Astrocyte (in vitro differentiated cells and primary cell): Measurements from ENCODE around the gene GARIN5A. TPM values are rescaled to one million over a fixed set of nuclear protein-coding genes. Genes with fewer than 3 reads are reported as not detected.

Experiments used
- DNase-seq: peaks from one replicate; pipeline ENCODE4 v3.0.0-alpha.2; 2010; ENCODE audit warnings: low read depth
- FAIRE-seq: peaks from 2 replicates; lab custom pipeline; 2011; peaks lifted over from hg19 to GRCh38; lab: Jason Lieb, UNC
- H2AFZ ChIP-seq: 2 replicates; pipeline ENCODE4 v1.6.0; 2012; ENCODE audit warnings: low read depth, low read length, inconsistent platforms
- H3K27ac ChIP-seq: 2 replicates; pipeline ENCODE4 v1.5.1; 2011; ENCODE audit warnings: low read depth, low read length, inconsistent platforms
- H3K27me3 ChIP-seq: 2 replicates; pipeline ENCODE4 v1.6.0; 2011; ENCODE audit warnings: low read length, inconsistent platforms; ENCODE audit not compliant: insufficient read depth
- H3K36me3 ChIP-seq: 2 replicates; pipeline ENCODE4 v1.5.1; 2011; ENCODE audit warnings: low read length, inconsistent platforms; ENCODE audit not compliant: insufficient read depth
- H3K4me1 ChIP-seq: 2 replicates; pipeline ENCODE4 v1.5.1; 2011; ENCODE audit warnings: low read length, inconsistent platforms; ENCODE audit not compliant: insufficient read depth
- H3K4me2 ChIP-seq: 2 replicates; pipeline ENCODE4 v1.6.0; 2012; ENCODE audit warnings: low read length, inconsistent platforms
- H3K4me3 ChIP-seq: 2 replicates; pipeline ENCODE4 v1.5.1; 2011; ENCODE audit warnings: low read depth, mild to moderate bottlenecking, low read length, inconsistent platforms; ENCODE audit not compliant: insufficient read depth
- H3K79me2 ChIP-seq: 2 replicates; pipeline ENCODE4 v1.6.0; 2012; ENCODE audit warnings: mild to moderate bottlenecking, low read length, inconsistent platforms; ENCODE audit not compliant: insufficient read depth
- H3K9ac ChIP-seq: 2 replicates; pipeline ENCODE4 v1.6.0; 2012; ENCODE audit warnings: mild to moderate bottlenecking, low read length, inconsistent platforms
- H3K9me3 ChIP-seq: 2 replicates; pipeline ENCODE4 v1.5.1; 2012; ENCODE audit warnings: low read depth, mild to moderate bottlenecking, low read length, inconsistent platforms; ENCODE audit not compliant: insufficient read depth
- H4K20me1 ChIP-seq: 2 replicates; pipeline ENCODE4 v1.6.0; 2012; ENCODE audit warnings: low read length, inconsistent platforms; ENCODE audit not compliant: insufficient read depth
- H3K27ac Mint-ChIP-seq: one replicate; pipeline ENCODE4 v1.8.0; 2021; ENCODE audit warnings: mild to moderate bottlenecking, mixed read lengths; ENCODE audit not compliant: unreplicated experiment
- H3K27me3 Mint-ChIP-seq: one replicate; pipeline ENCODE4 v1.8.0; 2021; ENCODE audit warnings: low read depth, mixed read lengths; ENCODE audit not compliant: unreplicated experiment
- H3K36me3 Mint-ChIP-seq: one replicate; pipeline ENCODE4 v1.8.0; 2021; ENCODE audit warnings: low read depth, mixed read lengths; ENCODE audit not compliant: unreplicated experiment
- H3K4me1 Mint-ChIP-seq: one replicate; pipeline ENCODE4 v1.8.0; 2021; ENCODE audit warnings: low read depth, mixed read lengths; ENCODE audit not compliant: unreplicated experiment
- H3K4me3 Mint-ChIP-seq: one replicate; pipeline ENCODE4 v1.8.0; 2021; ENCODE audit warnings: mild to moderate bottlenecking, moderate library complexity, mixed read lengths; ENCODE audit not compliant: unreplicated experiment
- H3K9me3 Mint-ChIP-seq: one replicate; pipeline ENCODE4 v1.8.0; 2021; ENCODE audit warnings: mild to moderate bottlenecking, mixed read lengths; ENCODE audit not compliant: unreplicated experiment
- EZH2 ChIP-seq: IDR thresholded peaks from 2 replicates; pipeline ENCODE4 v1.6.1; 2012; ENCODE audit warnings: mild to moderate bottlenecking, low read length, inconsistent platforms; ENCODE audit not compliant: insufficient read depth
- total RNA-seq: library from RNA; stranded (reverse); gene quantifications from 2 replicates; pipeline ENCODE4 v1.2.1, GENCODE V29; 2021
- TF ChIP-seq, protein P1 (sequence below): IDR thresholded peaks from 2 replicates; pipeline ENCODE4 v1.5.1; 2011; ENCODE audit warnings: low read depth, mild to moderate bottlenecking, inconsistent platforms, low read length, moderate library complexity; ENCODE audit not compliant: insufficient read depth

Gene GARIN5A
- total RNA-seq, 1 donor from 2014 or later = not detected

DNA sequence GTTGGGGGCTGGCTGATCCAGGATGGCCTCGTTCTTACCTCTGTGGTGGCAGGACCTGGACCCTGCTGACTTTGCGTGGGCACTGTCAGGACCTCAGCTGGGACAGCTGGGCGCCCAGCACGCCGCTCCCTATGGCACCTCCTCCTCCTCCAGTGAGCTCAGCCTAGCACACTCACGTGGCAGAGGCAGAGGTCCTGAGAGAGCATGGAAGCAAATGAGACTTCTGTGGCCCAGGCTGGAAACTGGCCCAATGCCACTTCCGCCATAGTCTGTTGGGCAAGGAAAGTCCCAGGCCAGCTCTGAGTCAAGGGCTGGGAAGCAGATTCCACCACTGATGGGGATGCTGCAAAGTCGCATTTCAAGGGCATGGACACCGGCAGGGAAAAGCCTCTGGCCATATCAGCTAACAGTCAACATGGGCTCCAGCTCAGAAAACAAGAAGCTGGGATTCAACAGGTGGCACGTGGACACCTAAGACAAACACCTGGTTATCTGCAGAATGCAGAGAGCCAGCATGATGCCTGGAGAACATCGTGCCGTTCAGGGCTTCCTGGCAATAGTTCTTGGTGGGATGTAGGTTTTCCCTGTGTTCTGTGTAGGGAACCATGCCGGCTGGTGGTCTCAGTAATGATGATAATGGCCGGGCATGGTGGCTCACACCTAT, 27.3 kb downstream of the GARIN5A start:
- Mint-ChIP-seq H3K9me3 (peaks cover 5% of the 10 kb centered on the region), H3K4me1 (no peaks in the 10 kb centered on the region), H3K27me3 (no peaks in the 10 kb centered on the region), H3K4me3 (no peak overlapping the region), H3K36me3 (no peaks in the 10 kb centered on the region), H3K27ac (no peak overlapping the region)
- Histone ChIP-seq H3K27ac (no peak overlapping the region), H3K4me3 (no peak overlapping the region), H3K4me2 (no peak overlapping the region), H3K4me1 (no peaks in the 10 kb centered on the region), H2AFZ (no peak overlapping the region), H3K27me3 (no peaks in the 10 kb centered on the region), H4K20me1 (no peaks in the 10 kb centered on the region), H3K9me3 (no peaks in the 10 kb centered on the region), H3K9ac (no peak overlapping the region), H3K79me2 (no peaks in the 10 kb centered on the region), H3K36me3 (no peaks in the 10 kb centered on the region)
- no peak for FAIRE-seq
- DNase-seq = no peak
- no peak for TF ChIP-seq EZH2
- TF ChIP-seq, protein P1, sequence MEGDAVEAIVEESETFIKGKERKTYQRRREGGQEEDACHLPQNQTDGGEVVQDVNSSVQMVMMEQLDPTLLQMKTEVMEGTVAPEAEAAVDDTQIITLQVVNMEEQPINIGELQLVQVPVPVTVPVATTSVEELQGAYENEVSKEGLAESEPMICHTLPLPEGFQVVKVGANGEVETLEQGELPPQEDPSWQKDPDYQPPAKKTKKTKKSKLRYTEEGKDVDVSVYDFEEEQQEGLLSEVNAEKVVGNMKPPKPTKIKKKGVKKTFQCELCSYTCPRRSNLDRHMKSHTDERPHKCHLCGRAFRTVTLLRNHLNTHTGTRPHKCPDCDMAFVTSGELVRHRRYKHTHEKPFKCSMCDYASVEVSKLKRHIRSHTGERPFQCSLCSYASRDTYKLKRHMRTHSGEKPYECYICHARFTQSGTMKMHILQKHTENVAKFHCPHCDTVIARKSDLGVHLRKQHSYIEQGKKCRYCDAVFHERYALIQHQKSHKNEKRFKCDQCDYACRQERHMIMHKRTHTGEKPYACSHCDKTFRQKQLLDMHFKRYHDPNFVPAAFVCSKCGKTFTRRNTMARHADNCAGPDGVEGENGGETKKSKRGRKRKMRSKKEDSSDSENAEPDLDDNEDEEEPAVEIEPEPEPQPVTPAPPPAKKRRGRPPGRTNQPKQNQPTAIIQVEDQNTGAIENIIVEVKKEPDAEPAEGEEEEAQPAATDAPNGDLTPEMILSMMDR = no peak

DNA sequence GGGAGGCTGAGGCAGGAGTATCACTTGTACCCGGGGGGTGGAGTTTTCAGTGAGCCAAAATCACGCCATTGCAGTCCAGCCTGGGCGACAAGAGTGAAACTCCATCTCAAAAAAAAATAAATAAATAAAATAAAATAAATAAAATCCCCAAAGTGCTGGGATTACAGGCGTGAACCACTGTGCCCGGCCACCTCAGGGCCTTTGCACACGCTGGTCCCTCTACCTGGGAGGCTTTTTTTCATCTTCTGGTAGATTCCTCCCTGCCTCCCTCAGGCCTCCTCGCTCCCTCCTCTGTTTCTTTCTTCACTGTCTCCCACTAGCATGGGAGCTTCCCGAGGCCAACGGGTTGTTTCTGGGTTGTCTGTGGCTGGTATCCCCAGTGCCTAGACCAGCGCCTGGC, 28.9 kb downstream of the GARIN5A start:
- FAIRE-seq (no peak), DNase-seq (no peak)
- H3K27ac Mint-ChIP-seq = no peak overlapping the region
- H3K4me1 Mint-ChIP-seq = no peaks in the 10 kb centered on the region
- H3K4me3 ChIP-seq = no peak overlapping the region
- no peaks in the 10 kb centered on the region for H3K27me3 Mint-ChIP-seq
- no peak overlapping the region for H3K4me3 Mint-ChIP-seq
- no peak overlapping the region for H3K4me2 ChIP-seq
- no peaks in the 10 kb centered on the region for H3K4me1 ChIP-seq
- H3K9me3 ChIP-seq = no peaks in the 10 kb centered on the region
- H3K79me2 ChIP-seq = no peaks in the 10 kb centered on the region
- no peaks in the 10 kb centered on the region for H3K36me3 ChIP-seq
- peaks cover 3% of the 10 kb centered on the region for H3K9me3 Mint-ChIP-seq
- H3K36me3 Mint-ChIP-seq = no peaks in the 10 kb centered on the region
- TF ChIP-seq, protein P1 = no peak
- no peak for TF ChIP-seq EZH2
- H3K27ac ChIP-seq = no peak overlapping the region
- no peak overlapping the region for H3K9ac ChIP-seq
- no peaks in the 10 kb centered on the region for H3K27me3 ChIP-seq
- H4K20me1 ChIP-seq = no peaks in the 10 kb centered on the region
- H2AFZ ChIP-seq = no peak overlapping the region

DNA sequence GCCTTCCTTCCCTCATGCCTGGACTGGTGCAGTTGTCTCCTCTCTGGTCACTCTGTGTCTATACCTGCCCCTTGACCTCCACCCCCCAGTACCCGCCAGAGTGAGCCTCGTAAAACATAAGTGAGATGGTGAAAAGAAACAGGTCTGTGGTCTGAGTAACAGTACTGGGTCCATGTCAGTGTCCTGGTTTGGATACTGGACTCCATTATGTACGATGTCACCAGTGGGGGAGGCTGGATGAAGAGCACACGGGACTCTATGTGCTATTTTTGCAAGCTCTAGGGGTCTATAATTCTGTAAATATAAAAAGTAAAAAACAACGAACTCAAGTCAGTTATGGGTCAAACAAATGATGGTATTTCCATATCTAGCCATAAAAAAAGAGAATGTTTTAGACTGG, 29.6 kb downstream of the GARIN5A start:
- Mint-ChIP-seq H3K36me3 (no peaks in the 10 kb centered on the region), H3K4me1 (no peaks in the 10 kb centered on the region), H3K4me3 (no peak overlapping the region), H3K27me3 (no peaks in the 10 kb centered on the region), H3K27ac (no peak overlapping the region), H3K9me3 (peaks cover 3% of the 10 kb centered on the region)
- no peak for DNase-seq
- no peak overlapping the region for H3K4me3 ChIP-seq
- H3K36me3 ChIP-seq = no peaks in the 10 kb centered on the region
- no peak for FAIRE-seq
- no peaks in the 10 kb centered on the region for H3K9me3 ChIP-seq
- no peak overlapping the region for H3K27ac ChIP-seq
- no peak for TF ChIP-seq EZH2
- TF ChIP-seq, protein P1 = no peak
- no peak overlapping the region for H2AFZ ChIP-seq
- no peaks in the 10 kb centered on the region for H3K79me2 ChIP-seq
- no peaks in the 10 kb centered on the region for H3K4me1 ChIP-seq
- H4K20me1 ChIP-seq = no peaks in the 10 kb centered on the region
- no peak overlapping the region for H3K4me2 ChIP-seq
- H3K9ac ChIP-seq = no peak overlapping the region
- no peaks in the 10 kb centered on the region for H3K27me3 ChIP-seq
